HG02973 (cell line): ENCODE data around the gene MYO15A.

ENCODE experiments used
- ATAC-seq: cut with Tn5 transposase; IDR thresholded peaks from one replicate; pipeline ENCODE4 v1.9.1; 2021; ENCODE audit warnings: moderate library complexity; ENCODE audit not compliant: unreplicated experiment

MYO15A gene

GRCh38 chr17:18124345-18125126, 16.0 kb downstream of the MYO15A start:
- no peak for ATAC-seq

GRCh38 chr17:18129041-18129502, 20.5 kb downstream of the MYO15A start:
- no peak for ATAC-seq

- no peak for ATAC-seq
Observed at GRCh38 chr17:18132711-18133110, 24.2 kb downstream of the MYO15A start.

- ATAC-seq: no peak
Observed at GRCh38 chr17:18136357-18136756, 27.8 kb downstream of the MYO15A start.

GRCh38 chr17:18138065-18138749, 29.7 kb downstream of the MYO15A start:
- no peak for ATAC-seq

GRCh38 chr17:18139092-18139491, 30.5 kb downstream of the MYO15A start:
- ATAC-seq: no peak

GRCh38 chr17:18139498-18139897, 30.9 kb downstream of the MYO15A start:
- no peak for ATAC-seq

- ATAC-seq: no peak
Observed at GRCh38 chr17:18139949-18140348, 31.4 kb downstream of the MYO15A start.

GRCh38 chr17:18140648-18141047, 32.1 kb downstream of the MYO15A start:
- no peak for ATAC-seq

GRCh38 chr17:18141210-18141803, 32.8 kb downstream of the MYO15A start:
- ATAC-seq: no peak

- ATAC-seq: no peak
Observed at GRCh38 chr17:18142417-18142816, 33.9 kb downstream of the MYO15A start.

GRCh38 chr17:18143044-18143936, 34.7 kb downstream of the MYO15A start:
- no peak for ATAC-seq

GRCh38 chr17:18144261-18144660, 35.7 kb downstream of the MYO15A start:
- no peak for ATAC-seq

- ATAC-seq: no peak
Observed at GRCh38 chr17:18144855-18145254, 36.3 kb downstream of the MYO15A start.

- ATAC-seq: no peak
Observed at GRCh38 chr17:18145811-18146210, 37.3 kb downstream of the MYO15A start.

GRCh38 chr17:18146259-18146658, 37.7 kb downstream of the MYO15A start:
- ATAC-seq: no peak

- no peak for ATAC-seq
Observed at GRCh38 chr17:18146980-18147379, 38.4 kb downstream of the MYO15A start.

GRCh38 chr17:18148586-18148985, 40.0 kb downstream of the MYO15A start:
- no peak for ATAC-seq

- no peak for ATAC-seq
Observed at GRCh38 chr17:18151290-18151689, 42.7 kb downstream of the MYO15A start.

GRCh38 chr17:18155179-18155578, 46.6 kb downstream of the MYO15A start:
- ATAC-seq: no peak
